ENCODE data around the gene NLGN1. TPM values are rescaled to one million over a fixed set of nuclear protein-coding genes. Genes with fewer than 3 reads are reported as not detected.

NLGN1 gene
- total and polyA plus RNA-seq, 11 donors = 1.8 to 27.6 (median 15.5) TPM

DNA sequence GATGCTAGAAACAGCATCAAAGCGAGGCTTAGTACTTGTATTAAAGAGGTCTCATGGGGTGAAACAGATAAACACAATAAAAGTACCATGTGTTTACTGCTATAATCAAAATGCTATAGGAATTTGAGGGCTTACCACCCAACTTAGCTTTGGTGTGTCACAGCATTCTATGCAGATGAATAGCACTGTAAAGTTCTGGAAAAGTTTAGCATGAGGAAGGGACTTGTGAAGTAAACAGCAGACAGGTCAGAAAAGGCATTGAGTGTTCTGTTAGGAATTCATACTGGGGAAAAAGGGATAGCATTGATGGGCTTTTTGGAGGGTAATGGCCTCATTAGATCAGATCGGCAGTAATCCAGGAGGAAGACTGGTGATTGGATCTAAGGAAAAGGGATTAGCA, 505.3 kb downstream of the NLGN1 start:
- 81 to 86% (median 84%) methylated on average over 2 of the region's 2 CpGs for WGBS, 4 donors
- no peak for ATAC-seq

DNA sequence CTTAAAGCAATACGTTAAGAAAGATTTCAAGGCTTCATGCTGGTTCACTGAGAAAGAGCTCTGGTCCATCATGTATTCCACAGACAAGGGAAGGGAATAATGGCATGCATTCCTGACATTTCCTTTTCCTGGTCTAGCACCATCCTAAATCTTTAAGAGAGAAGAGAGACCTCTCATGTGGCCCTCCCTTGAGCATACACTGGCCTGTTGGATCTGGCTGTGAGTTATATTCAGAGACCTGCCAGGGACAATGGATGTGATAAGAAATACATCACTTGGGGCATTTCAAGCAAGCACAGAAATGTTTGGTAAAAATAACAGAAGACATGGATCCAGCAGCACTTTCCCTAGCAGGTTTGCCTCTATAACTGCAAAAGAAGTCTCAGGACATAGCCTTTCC, 507.8 kb downstream of the NLGN1 start:
- no peaks in the 10 kb centered on the region for H3K27me3 ChIP-seq
- H3K9me3 ChIP-seq = no peaks in the 10 kb centered on the region
- no peaks in the 10 kb centered on the region for H3K36me3 ChIP-seq
- 71 to 86% (median 77%) methylated on average over 1 of the region's 1 CpG for WGBS, 4 donors
- H3K4me3 ChIP-seq = no peak overlapping the region
- no peak overlapping the region for H3K27ac ChIP-seq
- TF ChIP-seq, protein P1, sequence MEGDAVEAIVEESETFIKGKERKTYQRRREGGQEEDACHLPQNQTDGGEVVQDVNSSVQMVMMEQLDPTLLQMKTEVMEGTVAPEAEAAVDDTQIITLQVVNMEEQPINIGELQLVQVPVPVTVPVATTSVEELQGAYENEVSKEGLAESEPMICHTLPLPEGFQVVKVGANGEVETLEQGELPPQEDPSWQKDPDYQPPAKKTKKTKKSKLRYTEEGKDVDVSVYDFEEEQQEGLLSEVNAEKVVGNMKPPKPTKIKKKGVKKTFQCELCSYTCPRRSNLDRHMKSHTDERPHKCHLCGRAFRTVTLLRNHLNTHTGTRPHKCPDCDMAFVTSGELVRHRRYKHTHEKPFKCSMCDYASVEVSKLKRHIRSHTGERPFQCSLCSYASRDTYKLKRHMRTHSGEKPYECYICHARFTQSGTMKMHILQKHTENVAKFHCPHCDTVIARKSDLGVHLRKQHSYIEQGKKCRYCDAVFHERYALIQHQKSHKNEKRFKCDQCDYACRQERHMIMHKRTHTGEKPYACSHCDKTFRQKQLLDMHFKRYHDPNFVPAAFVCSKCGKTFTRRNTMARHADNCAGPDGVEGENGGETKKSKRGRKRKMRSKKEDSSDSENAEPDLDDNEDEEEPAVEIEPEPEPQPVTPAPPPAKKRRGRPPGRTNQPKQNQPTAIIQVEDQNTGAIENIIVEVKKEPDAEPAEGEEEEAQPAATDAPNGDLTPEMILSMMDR (IDR thresholded peaks at IDR 0.05) = no peak
- TF ChIP-seq POLR2A (IDR thresholded peaks at IDR 0.05) = no peak
- H3K4me1 ChIP-seq = peaks cover 0 to 10% (median 0%) of the 10 kb centered on the region in 12 donors
- no peak for DNase-seq
- ATAC-seq = no peak
- intact Hi-C loops (cut with DNase I) = no loop called here

More for the DNA sequence above, 505.3 kb downstream of the NLGN1 start:
- peaks cover 0 to 10% (median 0%) of the 10 kb centered on the region in 12 donors for H3K4me1 ChIP-seq
- no peaks in the 10 kb centered on the region for H3K27me3 ChIP-seq
- intact Hi-C loops (cut with DNase I) = no loop called here
- no peak for TF ChIP-seq POLR2A (IDR thresholded peaks at IDR 0.05)
- H3K9me3 ChIP-seq = no peaks in the 10 kb centered on the region
- no peaks in the 10 kb centered on the region for H3K36me3 ChIP-seq
- no peak overlapping the region for H3K27ac ChIP-seq
- no peak overlapping the region for H3K4me3 ChIP-seq
- no peak for DNase-seq

DNA sequence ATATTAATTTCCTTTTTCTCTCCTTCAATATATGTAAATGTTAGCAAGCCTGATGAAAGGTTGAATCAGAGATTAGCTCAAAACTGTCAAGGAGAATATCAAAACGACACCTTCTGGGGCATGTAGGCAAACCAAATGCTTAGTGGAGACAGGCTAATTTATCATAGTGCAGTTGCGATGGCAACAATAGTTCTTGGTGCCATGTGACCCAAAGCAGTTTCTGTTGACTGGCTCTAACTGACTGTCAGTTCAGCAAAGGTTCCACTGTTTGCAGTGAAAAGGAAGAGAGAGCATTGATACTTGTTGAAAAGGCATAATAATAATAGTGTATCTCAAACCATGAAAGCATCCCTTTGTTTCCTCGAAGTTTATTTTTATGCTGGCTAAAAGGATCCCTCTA, 513.9 kb downstream of the NLGN1 start:
- Histone ChIP-seq H3K4me3 (no peak overlapping the region), H3K27me3 (no peaks in the 10 kb centered on the region), H3K9me3 (no peaks in the 10 kb centered on the region), H3K4me1 (peaks cover 0 to 33% (median 7%) of the 10 kb centered on the region in 12 donors), H3K36me3 (no peaks in the 10 kb centered on the region), H3K27ac (no peak overlapping the region)
- DNase-seq = no peak
- WGBS, 4 donors = 35 to 47% (median 38%) methylated on average over 3 of the region's 3 CpGs
- ATAC-seq = peak in 1 of 4 donors; percentile 21
- intact Hi-C loops (cut with DNase I) = no loop called here
- TF ChIP-seq, protein P1 (IDR thresholded peaks at IDR 0.05) = no peak
- no peak for TF ChIP-seq POLR2A (IDR thresholded peaks at IDR 0.05)

DNA sequence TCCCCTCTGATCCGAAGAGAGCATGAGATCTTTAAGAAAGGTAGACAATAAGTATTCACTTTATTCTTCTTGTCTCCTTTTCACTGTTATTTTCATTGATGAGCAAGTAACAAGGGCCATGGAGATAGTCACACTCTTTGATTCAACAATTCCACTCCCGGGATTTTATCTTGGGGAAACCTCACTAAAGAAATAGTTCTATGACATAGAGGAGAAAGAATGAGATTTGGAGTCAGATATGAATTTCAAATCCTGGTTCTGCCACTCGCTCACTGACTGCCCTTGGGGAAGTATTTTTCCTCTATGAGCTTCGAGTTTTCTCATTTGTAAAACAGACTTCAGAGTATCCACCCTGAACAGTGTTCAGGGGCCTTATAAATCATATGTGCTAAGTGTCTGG, 514.6 kb downstream of the NLGN1 start:
- intact Hi-C loops (cut with DNase I) = no loop called here
- ATAC-seq = no peak
- 54 to 63% (median 62%) methylated on average over 4 of the region's 4 CpGs for WGBS, 4 donors

More for the DNA sequence above, 514.6 kb downstream of the NLGN1 start:
- no peak for TF ChIP-seq POLR2A (IDR thresholded peaks at IDR 0.05)
- TF ChIP-seq, protein P1 (IDR thresholded peaks at IDR 0.05) = no peak
- Histone ChIP-seq H3K4me1 (peaks cover 0 to 33% (median 7%) of the 10 kb centered on the region in 12 donors), H3K4me3 (no peak overlapping the region), H3K27ac (no peak overlapping the region), H3K36me3 (no peaks in the 10 kb centered on the region), H3K9me3 (no peaks in the 10 kb centered on the region), H3K27me3 (no peaks in the 10 kb centered on the region)
- no peak for DNase-seq

Measured in heart left ventricle (tissue), 16 donors.